Thoracic aorta (tissue), 2 donors: Measurements from ENCODE around the gene RAB26. TPM values are rescaled to one million over a fixed set of nuclear protein-coding genes. Genes with fewer than 3 reads are reported as not detected.

ENCODE experiments used
- ATAC-seq: fragments of 150-250 bp; one replicate; pipeline ENCODE4 v1.8.0; 2017; ENCODE audit warnings: low read depth; ENCODE audit not compliant: insufficient number of reproducible peaks, low FRiP score
- DNase-seq: peaks from one replicate; pipeline ENCODE4 v3.0.0-alpha.2; 2020; ENCODE audit warnings: low spot score
- H3K27ac ChIP-seq, 2 donors: fragments of 200-600 bp; sonication (generic); 1 replicate in 1 of 2; 2 replicates in 1 of 2; pipeline ENCODE4 v1.5.1; 2016; ENCODE audit warnings: mild to moderate bottlenecking in 2 of 2, moderate library complexity in 2 of 2
- H3K27me3 ChIP-seq: fragments of 200-600 bp; sonication (generic); replicated peaks from 2 replicates; pipeline ENCODE4 v1.6.0; 2016; ENCODE audit warnings: mild to moderate bottlenecking; ENCODE audit not compliant: insufficient read depth
- H3K36me3 ChIP-seq: fragments of 200-600 bp; sonication (generic); one replicate; pipeline ENCODE4 v1.5.1; 2016
- H3K4me1 ChIP-seq, 2 donors: fragments of 200-600 bp; sonication (generic); 1 replicate in 1 of 2; 2 replicates in 1 of 2; pipeline versions ENCODE4 v1.5.1 to v1.6.0; 2016; ENCODE audit warnings: low read depth in 2 of 2, mild to moderate bottlenecking in 1 of 2; ENCODE audit not compliant: control insufficient read depth in 1 of 2
- H3K4me3 ChIP-seq: fragments of 200-600 bp; sonication (generic); 2 replicates; pipeline ENCODE4 v1.5.1; 2016; ENCODE audit warnings: mild to moderate bottlenecking
- H3K9me3 ChIP-seq: fragments of 200-600 bp; sonication (generic); 2 replicates; pipeline ENCODE4 v1.5.1; 2016
- total RNA-seq, 2 donors: library from RNA; depleted of rRNA; stranded (reverse); fragments of >200 nt; gene quantifications; one replicate each; pipeline versions ENCODE4 v1.1.0 to v1.2.3, GENCODE V29; 2016
- TF ChIP-seq, protein P1 (sequence below): fragments of 200-600 bp; sonication (generic); IDR thresholded peaks from one replicate; pipeline ENCODE4 v1.5.1; 2019; ENCODE audit warnings: antibody characterized with exemption

RAB26 gene
- total RNA-seq, 2 donors from 2014 or later, result not detected

DNA sequence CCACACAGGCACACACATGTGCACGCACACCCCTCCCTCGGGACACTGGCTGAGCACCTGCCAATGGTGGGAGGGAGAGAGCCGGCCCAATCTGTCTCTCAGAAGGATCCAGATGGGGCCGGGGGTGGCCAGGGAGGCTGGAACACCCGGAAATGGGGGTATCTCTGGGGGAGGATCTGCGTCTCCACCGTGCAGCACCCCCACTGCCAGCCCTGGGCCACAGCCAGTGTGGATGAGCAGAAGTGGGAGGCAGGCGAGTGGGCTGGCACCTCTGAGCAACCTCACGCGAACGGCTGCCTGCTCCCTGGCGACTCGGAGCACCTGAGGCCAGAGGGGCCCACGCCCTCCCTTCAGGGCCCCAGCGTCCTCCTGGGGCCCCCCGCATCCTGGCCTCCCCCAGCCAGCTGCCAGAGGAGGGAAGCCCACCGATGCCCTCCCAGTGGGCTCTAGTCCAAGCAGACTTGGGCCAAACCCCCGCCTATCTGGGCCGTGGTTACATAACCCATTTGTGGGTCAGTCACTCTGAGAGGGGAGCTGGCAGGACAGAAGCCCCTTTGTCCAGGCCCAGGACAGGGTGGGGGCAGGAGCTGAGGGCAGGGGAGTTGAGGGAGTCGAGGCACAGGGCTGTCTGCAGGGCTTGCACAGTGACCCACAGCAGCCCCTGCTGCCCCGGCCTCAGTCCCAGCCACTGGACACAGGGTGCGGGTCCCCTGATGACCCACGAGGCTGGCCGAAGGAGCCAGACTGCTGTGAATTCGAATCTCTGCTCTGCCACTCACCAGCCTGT lies 42.4 kb downstream of the RAB26 start:
- Histone ChIP-seq H3K4me3 (no peak overlapping the region), H3K27ac (no peak overlapping the region), H3K36me3 (no peaks in the 10 kb centered on the region), H3K4me1 (peaks cover 3 to 5% of the 10 kb centered on the region in 2 donors), H3K27me3 (peaks cover 7% of the 10 kb centered on the region), H3K9me3 (no peaks in the 10 kb centered on the region)
- TF ChIP-seq, protein P1, sequence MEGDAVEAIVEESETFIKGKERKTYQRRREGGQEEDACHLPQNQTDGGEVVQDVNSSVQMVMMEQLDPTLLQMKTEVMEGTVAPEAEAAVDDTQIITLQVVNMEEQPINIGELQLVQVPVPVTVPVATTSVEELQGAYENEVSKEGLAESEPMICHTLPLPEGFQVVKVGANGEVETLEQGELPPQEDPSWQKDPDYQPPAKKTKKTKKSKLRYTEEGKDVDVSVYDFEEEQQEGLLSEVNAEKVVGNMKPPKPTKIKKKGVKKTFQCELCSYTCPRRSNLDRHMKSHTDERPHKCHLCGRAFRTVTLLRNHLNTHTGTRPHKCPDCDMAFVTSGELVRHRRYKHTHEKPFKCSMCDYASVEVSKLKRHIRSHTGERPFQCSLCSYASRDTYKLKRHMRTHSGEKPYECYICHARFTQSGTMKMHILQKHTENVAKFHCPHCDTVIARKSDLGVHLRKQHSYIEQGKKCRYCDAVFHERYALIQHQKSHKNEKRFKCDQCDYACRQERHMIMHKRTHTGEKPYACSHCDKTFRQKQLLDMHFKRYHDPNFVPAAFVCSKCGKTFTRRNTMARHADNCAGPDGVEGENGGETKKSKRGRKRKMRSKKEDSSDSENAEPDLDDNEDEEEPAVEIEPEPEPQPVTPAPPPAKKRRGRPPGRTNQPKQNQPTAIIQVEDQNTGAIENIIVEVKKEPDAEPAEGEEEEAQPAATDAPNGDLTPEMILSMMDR, result no peak
- ATAC-seq (no peak), DNase-seq (no peak)

DNA sequence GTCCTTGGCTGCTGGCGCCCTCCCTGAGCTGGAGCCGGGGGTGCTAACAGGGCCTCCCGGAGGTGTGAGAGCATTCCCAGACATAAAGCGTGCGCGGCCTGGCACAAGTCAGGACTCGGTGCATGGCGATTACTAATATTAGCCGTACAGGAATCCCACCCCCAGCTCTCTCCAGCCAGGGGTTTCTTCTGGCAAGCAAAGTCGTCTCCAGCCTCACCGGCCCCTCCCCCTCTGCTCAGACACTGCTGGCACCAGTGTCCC lies 43.0 kb downstream of the RAB26 start:
- ATAC-seq (no peak), DNase-seq (no peak)
- TF ChIP-seq, protein P1, result no peak
- Histone ChIP-seq H3K9me3 (no peaks in the 10 kb centered on the region), H3K4me3 (no peak overlapping the region), H3K4me1 (peaks cover 5 to 9% of the 10 kb centered on the region in 2 donors), H3K27ac (no peak overlapping the region), H3K27me3 (peaks cover 8% of the 10 kb centered on the region), H3K36me3 (no peaks in the 10 kb centered on the region)

DNA sequence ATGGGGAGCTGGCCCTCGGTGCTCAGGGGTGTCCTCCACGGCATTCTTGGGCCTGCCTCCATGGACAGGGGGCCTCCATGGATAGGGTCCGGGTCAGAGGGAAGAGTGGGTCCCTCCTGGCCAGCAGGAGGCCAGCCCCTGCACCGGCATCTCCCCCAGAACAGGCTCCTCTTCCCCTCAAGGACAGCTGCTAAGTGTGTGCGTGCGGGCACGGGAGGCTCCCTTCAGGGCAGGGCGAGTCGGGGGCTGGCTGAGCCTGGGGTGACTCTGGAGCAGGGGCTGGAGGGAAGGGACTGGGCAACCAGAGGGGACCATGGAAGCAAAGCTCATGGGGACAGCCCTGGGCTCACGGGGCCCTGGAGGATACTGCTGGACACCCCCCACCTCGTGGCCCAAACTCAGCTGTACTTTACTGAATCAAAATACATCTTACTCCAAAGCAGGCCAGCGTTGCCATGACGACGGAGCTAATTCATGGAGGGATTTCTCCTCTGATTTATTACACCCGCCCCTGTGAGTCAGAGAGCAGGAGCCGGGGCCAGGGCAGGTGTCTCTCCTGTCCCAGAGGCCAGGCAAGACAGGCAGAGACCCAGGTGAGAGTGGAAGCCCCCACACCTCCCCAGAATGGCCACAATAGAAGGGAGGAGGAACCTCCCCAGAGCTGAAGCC lies 45.9 kb downstream of the RAB26 start:
- Histone ChIP-seq H3K4me1 (peaks cover 5 to 13% of the 10 kb centered on the region in 2 donors), H3K36me3 (no peaks in the 10 kb centered on the region), H3K9me3 (no peaks in the 10 kb centered on the region), H3K27ac (no peak overlapping the region), H3K27me3 (peaks cover 8% of the 10 kb centered on the region), H3K4me3 (no peak overlapping the region)
- ATAC-seq (no peak), DNase-seq (no peak)
- TF ChIP-seq, protein P1, result no peak

DNA sequence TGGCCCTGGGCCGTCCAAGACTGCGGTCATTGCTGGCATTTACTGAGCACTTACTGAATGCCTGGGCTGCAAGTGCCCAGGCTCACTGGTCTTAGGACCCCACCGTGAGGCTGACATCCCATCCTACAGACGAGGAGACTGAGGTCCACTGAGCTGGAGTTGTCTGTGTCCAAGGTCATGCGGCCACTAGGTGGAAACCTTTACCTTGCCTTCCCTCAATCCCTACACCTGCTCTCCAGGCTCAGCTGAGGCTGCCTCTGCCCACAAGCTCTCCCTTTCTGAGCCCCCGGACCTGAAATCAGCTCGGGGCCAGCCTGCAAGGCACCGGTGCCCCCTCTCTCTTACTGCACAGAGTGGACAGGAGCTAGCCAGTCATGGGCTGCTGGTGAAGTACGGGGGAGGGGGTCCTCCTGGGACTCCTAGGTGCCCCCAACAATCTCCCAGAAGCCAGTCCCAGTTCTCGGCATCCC lies 46.5 kb downstream of the RAB26 start:
- H3K4me1 ChIP-seq, result peaks cover 5 to 13% of the 10 kb centered on the region in 2 donors
- TF ChIP-seq, protein P1, result peak; percentile 17
- no peaks in the 10 kb centered on the region for H3K9me3 ChIP-seq
- peaks cover 8% of the 10 kb centered on the region for H3K27me3 ChIP-seq
- peak overlapping the region in 1 of 2 donors; percentile 7 for H3K27ac ChIP-seq
- H3K4me3 ChIP-seq, result no peak overlapping the region
- ATAC-seq, result no peak
- no peaks in the 10 kb centered on the region for H3K36me3 ChIP-seq
- no peak for DNase-seq

DNA sequence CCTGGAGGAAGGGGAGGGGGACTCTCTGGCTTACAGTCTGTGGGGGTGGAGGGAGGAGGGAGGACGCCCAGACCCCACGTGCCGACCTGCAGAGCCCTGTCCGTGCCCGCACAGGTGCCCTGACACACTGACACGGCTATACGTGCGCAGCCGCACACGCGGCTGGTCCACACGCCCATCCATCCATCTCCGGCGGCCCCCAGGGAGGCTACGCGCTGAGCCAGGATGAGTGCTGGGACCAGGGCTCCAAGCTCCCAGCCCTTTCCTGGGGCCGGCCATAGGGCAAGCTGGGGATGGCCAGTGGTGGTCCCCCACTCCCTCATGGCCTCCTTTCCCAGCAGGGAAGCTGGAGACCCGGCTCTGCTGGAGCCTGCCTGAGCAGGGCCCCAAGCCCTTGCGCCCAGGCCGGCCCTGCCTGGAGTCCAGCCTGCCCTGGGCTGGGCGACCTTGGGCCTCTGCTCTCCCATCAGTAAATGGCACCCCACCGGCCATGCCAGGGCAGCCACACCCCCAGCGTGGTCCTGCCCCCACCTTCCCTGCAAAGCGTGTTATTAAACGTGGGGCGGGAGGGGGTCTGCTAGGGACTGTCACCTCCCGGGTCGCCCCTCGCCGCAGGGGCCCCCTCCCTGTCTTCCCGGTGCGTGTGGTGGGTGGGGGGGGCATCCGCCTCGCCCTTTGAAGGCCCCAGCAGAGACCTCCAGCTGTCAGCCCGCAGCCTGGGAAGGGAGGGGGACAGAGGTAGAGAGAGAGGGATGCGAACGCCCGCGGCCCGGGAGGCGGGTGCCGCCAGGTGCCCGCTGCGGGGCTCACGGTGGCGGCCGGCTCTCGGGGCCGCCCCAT lies 47.1 kb downstream of the RAB26 start:
- DNase-seq (no peak), ATAC-seq (no peak)
- H3K4me1 ChIP-seq, result peaks cover 5 to 13% of the 10 kb centered on the region in 2 donors
- peak overlapping the region; percentile 62 for H3K4me3 ChIP-seq
- H3K9me3 ChIP-seq, result no peaks in the 10 kb centered on the region
- TF ChIP-seq, protein P1, result no peak
- peaks cover 8% of the 10 kb centered on the region for H3K27me3 ChIP-seq
- peak overlapping the region in 1 of 2 donors; percentile 7 for H3K27ac ChIP-seq
- no peaks in the 10 kb centered on the region for H3K36me3 ChIP-seq
